ENCODE data around the gene NGEF.

Gene NGEF

DNA sequence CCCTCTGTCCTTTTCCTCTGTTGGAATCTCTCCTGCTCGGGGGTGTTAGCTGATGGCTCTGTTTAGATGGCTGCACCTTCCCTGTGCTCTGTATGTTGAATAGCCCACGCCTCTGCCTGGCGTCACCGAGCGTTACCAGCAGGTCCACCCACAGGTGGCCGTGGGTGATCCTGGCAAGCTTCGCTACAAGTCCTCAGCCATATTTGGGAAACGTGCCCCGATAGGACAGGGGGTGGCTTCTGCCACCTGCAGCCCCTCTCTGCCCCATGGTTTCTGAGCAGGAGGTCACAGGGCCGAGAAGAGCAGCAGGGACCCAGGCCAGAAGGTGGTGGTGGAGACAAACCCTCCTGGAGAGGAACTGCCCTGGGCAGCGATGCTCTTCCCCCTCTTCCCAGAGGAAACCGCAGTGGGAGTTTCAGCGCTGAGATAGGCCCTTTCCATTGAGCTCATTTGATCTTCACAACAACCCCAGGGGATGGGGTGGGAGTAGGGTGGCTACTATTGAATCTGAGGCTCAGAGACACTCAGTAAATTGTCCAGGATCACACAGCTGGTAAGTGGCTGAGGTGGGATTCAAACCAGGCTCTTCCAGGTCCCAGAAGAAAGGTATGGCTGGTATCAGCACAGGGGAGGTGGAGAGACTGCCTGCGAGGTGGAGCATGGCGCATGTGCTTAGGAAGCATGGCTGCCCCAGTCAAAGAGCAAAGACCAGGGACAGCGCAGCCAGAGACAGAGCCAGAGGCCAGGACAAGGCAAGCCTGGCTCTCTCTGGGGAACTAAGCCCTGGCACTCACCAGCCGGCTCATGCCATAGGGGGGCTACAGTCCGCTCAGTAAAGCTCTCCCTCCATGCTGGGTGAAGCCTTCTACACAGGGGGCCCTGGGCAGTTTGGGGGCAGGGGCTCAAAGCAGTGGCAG, 15.0 kb downstream of the NGEF start:
- DNase-seq: no peak

DNA sequence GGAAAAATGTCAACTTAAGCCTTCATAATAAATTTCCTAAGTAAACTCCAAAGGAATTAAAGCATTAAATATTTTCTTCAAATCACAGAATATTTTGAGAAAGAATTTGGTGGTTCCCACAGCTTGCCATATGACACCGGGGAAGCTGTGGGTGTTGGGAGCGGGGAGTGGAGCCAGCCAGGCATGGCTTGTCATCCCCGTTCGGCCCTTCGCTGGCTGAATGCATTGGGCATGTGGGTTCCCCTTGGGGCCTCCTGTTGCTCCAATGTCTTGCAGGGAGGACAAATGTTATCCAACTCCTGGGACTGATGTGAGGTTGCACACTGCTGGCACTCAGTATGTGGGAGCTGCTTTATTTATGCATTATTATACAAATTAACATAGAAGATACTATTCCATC, 18.6 kb downstream of the NGEF start:
- no peak for DNase-seq

DNA sequence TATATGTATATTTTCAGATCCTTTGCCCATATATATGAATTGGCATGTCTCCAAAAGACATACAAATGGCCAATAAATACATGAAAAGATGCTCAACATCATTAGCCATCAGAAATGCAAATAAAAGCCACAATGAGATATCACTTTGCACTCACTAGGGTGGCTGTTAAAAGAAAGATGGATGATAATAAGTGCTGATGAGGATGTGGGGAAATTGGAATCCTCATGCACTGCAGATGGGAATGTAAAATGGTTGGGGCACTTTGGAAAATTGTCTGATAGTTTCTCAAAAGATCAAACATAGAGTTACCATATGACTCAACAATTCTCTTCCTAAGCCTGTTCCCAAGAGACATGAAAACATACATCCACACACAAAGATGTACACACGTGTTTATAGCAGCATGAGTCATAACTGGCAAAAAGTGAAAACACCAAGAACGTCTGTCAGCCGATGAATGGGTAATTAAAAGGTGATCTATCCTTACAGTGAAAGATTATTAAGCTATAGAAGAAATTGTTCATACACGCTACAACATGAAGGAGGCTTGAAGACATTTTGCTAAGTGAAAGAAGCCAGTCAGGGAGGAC, 19.7 kb downstream of the NGEF start:
- no peak for DNase-seq

DNA sequence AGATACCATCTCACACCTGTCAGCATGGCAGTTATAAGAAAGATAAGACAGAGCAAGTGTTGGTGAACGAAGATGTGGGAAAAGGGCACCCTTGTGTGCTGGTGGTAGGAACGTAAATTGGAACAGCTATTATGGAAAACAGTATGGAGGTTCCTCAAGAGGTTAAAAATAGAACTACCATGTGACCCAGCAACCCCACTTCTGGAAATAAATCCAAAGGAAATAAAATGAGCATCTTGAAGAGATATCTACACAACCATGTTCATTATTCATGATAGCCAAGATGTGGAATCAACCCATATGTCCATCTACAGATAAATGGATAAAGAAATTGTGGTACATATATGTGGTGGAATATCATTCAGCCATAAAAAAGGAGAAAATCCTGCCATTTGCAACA, 26.9 kb downstream of the NGEF start:
- no peak for DNase-seq

DNA sequence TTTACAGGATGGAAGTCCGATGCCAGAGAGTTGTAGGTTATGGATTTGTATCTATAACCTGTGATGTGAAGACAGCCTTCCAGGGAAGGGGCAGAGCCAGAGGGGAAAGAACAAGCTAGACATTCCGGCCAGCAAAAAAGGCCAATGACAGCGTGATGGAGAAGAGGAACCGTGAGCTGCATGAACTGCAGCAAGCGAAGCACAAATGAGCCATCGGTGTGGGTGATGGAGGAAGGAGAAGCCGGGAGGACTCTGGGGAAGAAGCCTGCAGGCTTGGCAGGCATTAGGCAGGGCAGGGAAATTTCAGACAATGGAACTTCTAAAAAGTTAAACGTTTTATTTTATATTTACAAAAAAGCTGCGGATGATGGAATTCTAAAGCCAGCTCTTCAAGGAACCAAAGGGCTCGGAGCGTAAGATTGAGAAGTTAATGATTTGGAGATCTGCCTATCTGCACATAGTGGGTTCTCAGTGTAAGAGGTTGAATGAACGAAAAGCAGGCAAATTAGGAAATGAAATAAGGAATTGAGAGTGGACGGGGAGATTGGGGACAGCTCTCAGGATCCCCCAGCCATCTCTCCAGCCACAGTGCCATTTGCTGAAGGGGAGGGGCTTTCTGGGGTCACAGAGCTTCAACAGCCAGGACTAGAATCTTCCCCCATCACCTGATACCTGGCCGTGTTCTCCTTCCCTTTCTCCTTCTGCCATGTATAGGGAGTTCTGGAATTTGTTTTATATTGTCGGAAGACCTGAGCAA, 28.4 kb downstream of the NGEF start:
- DNase-seq: no peak

DNA sequence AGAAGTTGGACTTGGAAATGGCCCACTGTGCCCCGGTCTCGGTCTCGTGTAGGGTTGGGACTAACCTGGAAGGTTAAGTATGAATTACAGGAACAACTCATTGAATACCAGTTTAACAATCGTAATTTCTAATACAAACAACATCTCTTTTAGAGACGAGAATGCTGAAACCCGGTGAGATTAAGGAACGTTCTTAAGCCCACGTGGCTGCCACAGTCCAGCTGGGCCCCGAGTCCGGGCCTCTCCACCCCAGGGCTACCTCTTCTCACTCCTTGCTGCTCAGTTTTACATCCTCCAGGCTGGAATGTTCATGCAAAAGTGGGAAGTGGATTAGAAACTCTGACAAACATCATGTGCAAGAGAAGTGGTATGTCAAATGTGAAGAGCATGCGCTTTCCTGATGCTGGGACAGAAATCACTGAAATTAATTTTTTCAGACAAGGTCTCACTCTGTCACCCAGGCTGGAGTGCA, 29.4 kb downstream of the NGEF start:
- DNase-seq: no peak

DNA sequence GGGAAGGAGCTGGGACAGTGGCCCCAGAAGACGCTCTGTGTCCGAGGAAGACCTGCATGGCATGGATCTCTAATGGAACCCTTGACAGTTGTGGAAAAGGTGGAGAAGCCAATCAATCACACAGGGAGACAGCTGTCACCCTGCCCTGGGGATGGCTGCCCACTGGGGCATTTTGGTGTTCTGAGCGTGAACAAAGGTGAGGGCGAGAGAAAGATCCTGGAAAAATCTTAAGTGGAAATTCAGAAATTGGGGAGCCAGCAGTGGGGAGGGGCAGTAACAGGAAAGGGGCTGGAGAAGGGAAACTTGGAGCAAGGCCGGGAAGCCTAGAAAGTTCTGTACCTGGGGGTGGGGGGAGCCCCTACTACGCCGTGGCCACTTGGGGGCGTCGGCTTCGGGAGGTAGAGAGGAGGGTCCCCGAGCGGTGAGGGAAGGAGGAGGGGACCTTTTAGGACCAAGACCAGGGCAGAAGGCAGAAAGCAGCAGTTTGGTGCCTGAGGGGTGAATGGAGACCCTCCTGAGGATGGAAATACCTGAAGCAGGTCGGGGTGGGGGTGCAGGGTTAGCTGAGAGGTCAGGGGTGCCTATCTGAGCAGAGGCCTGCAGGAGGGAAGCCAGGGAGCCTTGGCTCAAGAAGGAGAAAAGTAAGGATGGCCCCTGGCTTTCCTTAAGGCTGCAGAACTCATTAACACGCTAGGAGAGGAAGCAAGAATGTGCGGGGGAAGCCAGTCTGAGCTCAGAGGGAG, 30.0 kb downstream of the NGEF start:
- no peak for DNase-seq

DNA sequence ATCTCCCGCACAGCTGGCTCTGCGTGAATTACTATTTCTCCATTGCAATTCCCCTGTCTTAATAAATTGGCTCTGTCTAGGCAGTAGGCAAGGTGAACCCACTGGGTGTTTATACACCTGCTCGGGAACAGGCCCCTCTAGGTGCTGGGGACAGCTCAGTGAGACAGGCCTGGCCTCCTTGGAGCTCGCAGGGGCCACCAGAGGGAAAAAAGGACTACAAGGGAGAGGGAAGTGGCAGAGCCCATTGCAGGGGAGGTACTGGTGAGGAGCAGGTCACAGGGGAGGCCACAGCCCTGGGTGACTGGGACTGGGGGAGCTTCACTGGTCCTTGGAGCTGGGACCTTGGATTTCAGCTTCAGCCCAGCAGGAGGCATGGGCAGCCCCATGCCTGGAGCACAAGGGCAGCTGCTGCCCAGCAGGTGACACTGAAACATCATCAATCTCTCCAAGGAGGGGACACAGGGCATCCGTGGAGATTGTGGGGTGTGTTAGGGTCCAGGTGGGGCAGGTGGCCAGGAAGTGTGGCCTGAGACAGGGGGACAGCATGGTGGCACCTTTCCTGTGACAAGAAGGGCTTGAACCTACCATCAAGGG, 31.2 kb downstream of the NGEF start:
- DNase-seq: no peak

DNA sequence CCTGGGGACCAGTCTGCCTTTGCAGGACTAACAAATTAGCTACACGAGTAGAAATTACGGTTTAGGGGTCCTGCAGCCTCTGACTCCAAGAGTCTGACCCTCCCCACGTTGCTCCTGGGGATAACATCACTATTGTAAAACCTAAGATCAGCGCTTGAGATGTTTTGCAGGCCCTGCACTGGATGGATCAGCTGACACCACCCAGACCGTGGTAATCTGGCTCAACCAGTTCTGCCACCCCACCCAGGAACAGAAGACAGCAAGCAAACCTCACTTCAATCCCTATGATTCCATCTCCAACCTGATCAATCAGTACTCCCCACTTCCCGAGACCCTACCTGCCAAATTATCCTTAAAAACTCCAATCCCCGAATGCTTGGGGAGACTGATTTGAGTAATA, 31.7 kb downstream of the NGEF start:
- DNase-seq: no peak

DNA sequence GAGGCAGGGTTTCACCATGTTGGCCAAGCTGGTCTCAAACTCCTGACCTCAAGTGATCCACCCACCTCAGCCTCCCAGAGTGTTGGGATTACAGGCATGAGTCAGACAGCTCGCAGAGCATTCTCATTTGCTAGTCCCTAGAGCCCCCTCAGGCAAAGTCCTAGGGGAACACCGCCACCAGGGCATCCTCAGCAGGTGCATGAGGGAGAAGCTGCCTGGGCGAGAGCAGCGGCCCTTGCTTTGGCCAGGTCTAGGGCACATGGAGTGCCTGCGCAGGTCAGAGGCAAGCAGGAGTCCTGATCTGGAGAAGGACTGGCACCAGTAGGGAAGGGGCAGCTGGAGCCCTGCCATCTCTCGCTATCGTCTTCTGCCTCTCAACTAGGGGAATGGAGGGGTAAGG, 32.4 kb downstream of the NGEF start:
- DNase-seq: no peak

DNA sequence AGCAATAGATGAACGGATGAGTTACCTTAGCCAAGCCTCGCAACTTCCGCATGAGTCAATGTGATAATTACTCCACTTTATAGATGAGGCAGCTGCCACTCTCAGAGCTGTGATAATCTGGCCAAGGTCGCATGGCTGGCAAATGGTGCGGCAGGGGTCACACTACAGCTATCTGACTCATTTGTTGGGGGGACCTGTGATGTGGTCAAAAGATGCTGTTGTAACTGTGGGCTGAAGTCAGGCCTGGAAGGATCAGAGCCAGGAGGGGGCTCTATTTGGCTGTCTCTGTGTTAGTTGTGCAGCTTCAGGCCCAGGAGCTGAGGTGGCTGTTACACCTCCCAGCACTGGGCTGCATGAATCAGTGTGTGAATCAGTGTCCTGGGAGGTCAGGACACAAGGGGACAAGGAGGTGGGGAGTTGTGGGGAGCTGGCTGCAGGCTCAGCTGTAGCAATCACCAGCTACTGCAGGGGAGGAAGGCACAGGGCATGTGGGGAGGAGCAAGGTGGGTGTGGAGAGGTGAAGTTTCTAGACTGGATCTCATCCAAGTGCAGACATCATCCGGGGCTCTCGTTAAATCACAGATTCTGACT, 33.1 kb downstream of the NGEF start:
- no peak for DNase-seq

DNA sequence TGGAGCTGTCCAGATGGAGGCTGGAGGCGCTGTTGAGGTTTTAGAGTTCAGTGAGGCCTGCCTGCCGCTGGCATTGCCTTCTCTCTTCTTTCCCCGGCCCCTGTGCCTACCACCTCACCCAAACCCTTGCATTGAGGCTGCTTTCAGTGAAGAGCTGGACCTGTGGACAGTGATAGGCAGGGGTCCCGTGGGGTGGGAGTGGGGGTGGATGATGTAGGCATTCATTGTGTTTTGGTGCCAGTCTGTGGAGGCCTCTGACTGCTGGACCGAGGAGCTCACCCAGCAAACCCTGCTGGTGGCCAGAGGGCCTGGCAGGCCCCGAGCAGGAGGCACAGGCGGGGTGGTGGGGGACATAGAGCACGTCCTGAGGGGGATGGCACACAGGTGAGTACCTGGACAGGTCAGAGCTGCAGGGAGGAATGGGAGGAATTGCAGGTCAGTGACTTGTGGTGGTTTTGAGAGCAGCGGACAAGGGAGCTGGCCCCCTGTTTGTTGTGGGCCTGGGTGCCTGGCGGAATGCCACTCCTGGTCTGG, 35.6 kb downstream of the NGEF start:
- DNase-seq: no peak

DNA sequence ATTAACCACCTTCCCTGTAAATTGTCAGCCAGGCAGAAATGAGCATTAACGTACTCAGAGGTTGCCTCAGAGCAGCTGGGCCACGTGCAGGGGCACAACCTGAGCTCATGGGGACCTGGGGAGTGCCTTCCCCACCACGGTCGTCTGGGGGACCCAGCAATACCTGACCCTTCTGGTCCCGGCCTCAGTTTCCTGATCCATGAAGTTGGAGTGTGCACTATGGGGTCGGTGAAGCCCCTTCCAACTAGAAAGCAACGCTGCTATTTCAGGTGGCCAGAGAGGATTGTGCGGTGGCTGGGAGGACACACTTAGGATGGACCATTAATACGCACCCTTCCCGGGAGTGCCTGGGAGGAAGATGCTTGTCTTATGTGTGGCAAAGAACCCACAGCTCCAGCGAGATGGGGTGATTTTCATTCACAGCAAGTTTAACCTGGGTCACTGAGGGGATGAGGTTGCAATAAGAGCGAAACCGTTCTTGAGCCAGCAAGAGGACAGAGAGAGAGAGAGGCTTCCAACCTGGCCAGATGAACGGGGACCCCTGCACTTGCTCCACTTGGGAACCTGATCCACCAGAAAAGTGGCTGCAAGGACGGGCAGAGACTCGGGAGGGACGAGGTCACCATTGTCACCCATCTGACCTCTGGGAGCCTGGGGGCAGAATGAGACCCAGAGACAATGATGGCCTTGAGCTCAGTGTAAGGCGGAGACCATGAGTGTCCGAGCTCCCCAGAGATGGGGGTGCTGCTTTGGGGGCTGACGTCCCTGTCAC, 36.2 kb downstream of the NGEF start:
- no peak for DNase-seq

DNA sequence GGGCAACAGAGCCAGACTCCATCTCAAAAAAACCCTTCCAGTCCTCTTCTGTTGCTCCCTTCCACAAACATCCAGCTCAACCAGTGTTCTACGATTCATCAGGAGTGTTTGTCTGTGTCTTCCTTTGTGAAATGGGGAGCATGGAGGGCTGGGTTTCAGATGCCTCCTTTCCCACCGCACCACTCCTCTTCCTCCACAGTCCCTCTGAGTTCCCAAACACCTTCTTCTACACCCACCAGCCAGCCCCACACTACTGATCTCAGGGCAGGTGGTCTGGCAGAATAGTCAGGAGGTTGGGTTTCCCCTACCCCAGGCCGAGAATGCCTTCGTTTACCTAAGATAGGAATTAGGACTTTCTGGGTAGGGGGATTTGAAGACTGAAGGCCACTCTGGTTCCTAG, 36.9 kb downstream of the NGEF start:
- DNase-seq: no peak

DNA sequence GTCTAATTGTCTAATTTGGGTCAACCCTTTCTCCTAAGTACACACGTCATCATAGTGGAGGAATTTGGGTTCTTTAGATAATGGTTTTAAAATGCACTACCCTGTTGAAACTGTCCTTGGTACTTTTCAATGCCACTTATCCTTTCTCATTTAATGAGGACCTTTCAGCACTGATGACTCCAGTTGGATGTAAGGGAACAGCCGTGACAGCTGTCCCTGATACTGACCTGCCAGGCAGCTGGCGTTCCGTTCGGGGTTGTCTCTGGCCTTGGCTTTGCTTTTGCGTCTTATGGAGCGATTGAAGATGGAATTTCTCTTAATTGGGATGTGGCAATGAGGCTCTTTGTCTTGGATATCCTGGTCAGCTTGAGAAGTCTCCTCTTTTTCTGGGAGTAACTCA, 38.7 kb downstream of the NGEF start:
- DNase-seq: peak; percentile 30

DNA sequence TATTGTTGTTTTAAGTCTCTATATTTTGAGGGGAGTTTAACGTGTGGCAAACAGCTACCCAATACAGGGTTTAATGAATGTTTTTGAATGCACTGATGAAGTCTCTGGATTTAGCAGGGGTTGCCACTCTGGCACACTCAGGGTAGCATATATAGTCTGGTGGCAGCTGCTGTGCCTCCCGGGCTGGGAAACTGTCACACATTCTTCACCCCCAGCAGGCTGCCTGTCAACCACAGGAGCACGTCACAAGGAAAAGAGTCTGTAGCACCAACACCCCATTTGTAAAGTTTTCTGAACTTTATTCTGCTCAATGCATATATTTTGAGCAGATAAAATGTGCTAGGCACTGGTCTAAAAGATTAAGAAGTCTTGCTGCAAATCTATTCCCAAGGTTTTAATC, 39.3 kb downstream of the NGEF start:
- DNase-seq: peak; percentile 42

DNA sequence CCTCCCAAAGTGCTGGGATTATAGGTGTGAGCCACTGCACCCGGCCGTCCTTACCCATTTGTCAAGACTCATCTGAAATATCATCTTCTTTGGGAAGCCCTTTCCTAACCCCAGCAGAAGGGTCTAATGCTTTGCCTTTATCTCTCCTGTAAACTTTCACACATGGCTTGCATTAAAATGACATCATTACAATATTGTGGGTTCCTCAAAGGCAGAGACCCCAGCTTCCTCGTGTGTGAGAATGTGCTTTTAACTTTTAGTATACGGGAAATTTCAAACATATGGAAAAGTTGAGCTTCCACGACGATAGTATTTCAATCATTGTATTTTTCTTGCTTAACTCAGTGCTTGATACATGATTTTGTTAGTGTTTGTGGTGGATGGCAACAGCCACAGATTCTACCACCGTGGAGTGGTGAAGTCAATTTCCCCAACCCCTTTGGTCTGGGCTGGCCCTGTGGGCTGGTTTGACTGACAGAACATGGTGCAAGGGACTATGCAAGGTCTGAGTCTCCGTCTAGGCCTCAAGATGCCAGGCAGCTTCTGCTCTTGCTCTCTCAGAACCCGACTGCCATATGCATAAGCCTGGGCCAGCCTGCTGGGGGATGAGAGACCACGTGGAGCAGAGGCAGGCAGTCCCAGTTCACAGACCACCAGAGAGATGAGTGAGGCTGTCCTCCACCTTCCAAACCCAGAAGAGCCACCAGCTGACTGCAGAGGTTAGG, 39.9 kb downstream of the NGEF start:
- no peak for DNase-seq

DNA sequence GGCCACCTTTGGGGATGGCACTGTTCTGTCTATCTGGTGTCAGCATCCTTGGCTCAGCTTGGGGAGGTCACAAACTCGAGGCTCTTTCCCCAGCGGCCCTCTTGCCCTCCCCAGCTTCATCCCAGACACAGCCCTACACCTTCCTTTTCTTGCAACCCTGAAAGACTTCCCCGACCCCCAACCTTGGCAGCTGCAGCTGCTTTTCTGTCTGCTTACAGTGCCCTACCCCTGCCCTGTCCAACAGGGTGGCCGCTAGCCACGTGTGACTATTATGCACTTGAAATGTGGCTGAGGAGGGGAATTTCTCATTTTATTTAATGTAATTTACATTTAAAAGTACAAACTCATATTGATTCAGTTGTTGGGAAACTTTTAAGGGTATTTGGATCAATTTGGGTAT, 41.3 kb downstream of the NGEF start:
- no peak for DNase-seq

DNA sequence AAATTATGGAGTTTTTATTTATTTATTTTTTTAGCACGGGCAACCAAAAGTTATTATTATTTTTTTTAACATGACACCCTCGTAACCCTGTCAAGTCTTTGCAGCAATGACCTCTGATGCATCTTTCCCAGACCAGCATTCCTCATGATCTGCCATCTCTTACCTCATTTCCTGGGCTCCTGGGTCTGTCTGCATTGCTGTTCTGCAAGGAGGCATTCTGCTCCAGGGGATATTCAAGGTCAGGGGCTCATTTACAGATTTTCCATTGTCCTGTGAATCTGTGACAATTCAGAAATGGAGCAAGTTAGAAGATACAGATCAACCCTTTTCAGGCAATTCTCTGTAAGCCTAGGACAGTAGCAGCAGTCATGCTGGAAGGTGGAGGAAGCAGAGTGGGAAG, 43.0 kb downstream of the NGEF start:
- no peak for DNase-seq

DNA sequence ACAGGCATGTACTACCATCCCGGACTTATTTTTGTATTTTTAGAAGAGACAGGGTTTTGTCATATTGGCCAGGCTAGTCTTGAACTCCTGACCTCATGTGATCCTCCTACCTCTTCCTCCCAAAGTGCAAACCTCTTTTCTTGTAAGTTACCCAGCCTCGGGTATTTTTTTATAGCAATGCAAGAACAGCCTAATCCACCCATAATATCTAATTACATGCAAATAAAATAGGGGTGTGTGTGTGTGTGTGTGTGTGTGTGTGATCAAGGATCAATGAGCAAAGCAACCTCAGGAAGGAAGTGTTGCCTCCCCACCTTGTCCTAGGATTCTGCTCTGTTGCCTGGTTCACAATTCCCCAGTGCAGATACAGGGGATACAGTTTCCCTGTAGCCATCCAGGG, 45.6 kb downstream of the NGEF start:
- DNase-seq: no peak

DNA sequence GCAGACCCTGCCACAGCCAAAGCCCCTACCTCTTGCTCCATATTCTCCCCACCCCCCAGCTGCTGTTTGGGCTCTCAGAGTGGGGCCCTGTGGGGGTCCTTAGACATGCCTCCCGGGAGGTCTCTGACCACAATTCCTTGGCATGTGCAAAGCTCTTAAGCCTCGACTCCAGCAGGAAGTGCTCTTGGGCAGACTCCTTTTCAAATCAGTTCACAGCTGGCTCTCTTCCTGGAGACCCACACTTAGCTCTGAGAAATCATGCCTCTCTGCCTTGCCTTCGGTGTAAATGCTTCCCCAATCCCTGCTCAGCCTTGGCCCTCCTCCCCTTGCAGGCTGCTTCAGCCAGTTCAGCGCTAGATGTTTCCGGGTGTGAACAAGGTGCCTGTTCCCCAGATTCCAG, 46.9 kb downstream of the NGEF start:
- DNase-seq: no peak
